ENCODE measurements around the gene CCDC148. TPM values are rescaled to one million over a fixed set of nuclear protein-coding genes. Genes with fewer than 3 reads are reported as not detected.

Gene CCDC148
- total and polyA plus RNA-seq, 2 experiments from 2014 or later, result 1.2 to 1.8 TPM

DNA sequence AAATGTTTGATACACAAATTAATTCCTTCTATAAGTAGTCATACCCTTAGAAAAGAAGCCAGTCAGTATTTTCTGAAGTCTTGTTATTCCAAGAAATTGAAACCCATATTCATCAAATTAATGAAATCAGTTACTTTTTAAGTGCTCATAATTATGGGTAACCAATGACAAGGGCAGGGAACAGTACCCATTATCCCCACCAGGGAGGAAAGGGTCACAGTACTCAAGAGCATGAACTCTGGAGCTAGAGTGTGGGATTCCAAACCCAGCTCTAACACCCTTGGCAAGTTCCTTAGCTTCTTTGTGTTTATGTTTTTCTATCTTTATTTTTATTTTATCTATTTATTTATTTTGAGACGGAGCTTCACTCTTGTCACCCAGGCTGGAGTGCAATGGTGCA is 68.4 kb downstream of the CCDC148 start:
- Histone ChIP-seq H3F3A (replicated peaks; ENCODE audit: low read depth) (no peaks in the 10 kb centered on the region), H3K27me3 (ENCODE audit: insufficient read depth) (no peaks in the 10 kb centered on the region), H3K79me2 (replicated peaks; ENCODE audit: insufficient read depth) (no peaks in the 10 kb centered on the region), H3K9me2 (ENCODE audit: insufficient read depth) (no peaks in the 10 kb centered on the region; the same call in 1 of the 2 replicates), H2AFZ (no peak overlapping the region), H3K4me3 (no peak overlapping the region), H3K4me1 (ENCODE audit: insufficient read depth) (no peaks in the 10 kb centered on the region), H3K36me3 (ENCODE audit: insufficient read depth) (no peaks in the 10 kb centered on the region), H4K20me1 (replicated peaks; ENCODE audit: insufficient read depth) (no peaks in the 10 kb centered on the region), H3K4me2 (no peak overlapping the region), H3K27ac (ENCODE audit: low read depth) (no peak overlapping the region)
- no peak overlapping the region for H3K4me3 Mint-ChIP-seq
- H3K27me3 Mint-ChIP-seq (ENCODE audit: insufficient read depth, low read depth, poor library complexity), result no peaks in the 10 kb centered on the region
- H3K36me3 Mint-ChIP-seq (ENCODE audit: low read depth), result no peaks in the 10 kb centered on the region
- no peaks in the 10 kb centered on the region for H3K9me3 Mint-ChIP-seq
- H3K4me1 Mint-ChIP-seq, result peaks cover 4% of the 10 kb centered on the region
- H3K27ac Mint-ChIP-seq, result no peak overlapping the region
- DNase-seq (ENCODE audit: low spot score) (peak; percentile 8), ATAC-seq (no peak)
- TF ChIP-seq, protein P1, sequence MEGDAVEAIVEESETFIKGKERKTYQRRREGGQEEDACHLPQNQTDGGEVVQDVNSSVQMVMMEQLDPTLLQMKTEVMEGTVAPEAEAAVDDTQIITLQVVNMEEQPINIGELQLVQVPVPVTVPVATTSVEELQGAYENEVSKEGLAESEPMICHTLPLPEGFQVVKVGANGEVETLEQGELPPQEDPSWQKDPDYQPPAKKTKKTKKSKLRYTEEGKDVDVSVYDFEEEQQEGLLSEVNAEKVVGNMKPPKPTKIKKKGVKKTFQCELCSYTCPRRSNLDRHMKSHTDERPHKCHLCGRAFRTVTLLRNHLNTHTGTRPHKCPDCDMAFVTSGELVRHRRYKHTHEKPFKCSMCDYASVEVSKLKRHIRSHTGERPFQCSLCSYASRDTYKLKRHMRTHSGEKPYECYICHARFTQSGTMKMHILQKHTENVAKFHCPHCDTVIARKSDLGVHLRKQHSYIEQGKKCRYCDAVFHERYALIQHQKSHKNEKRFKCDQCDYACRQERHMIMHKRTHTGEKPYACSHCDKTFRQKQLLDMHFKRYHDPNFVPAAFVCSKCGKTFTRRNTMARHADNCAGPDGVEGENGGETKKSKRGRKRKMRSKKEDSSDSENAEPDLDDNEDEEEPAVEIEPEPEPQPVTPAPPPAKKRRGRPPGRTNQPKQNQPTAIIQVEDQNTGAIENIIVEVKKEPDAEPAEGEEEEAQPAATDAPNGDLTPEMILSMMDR (conservative IDR thresholded peaks at IDR 0.05; ENCODE audit: low read depth in 2 of 2), result peak in 1 of 2 experiments; percentile 18; a peak in 1 of 4 replicates
- TF ChIP-seq STAT1 (IDR thresholded peaks at IDR 0.05; ENCODE audit: unreplicated experiment), result no peak
- TF ChIP-seq EZH2phosphoT487 (IDR thresholded peaks at IDR 0.05; ENCODE audit: unreplicated experiment), result no peak

DNA sequence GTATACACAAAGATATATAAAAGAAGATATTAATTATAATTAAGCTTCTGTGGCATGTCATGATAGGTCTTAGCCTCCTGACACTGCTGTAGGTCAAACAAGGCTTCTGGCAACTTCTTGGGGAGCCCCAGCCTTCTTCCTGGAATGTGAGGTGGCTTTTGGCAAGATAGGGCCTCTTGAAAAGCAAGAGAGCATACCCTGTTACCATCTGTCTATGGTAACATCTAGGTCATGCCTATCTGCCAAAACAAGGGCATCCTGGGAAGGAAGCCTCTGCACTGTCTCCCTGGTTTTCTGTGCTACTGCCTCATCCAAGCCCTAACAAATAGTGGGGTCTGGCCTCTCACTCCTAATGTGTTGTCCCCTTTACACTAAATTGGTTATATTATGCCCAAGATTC is 70.9 kb downstream of the CCDC148 start:
- Mint-ChIP-seq H3K9me3 (peaks cover 4% of the 10 kb centered on the region; the same call in 1 of the 3 replicates), H3K4me1 (peaks cover 4% of the 10 kb centered on the region), H3K4me3 (no peak overlapping the region), H3K27ac (no peak overlapping the region), H3K27me3 (ENCODE audit: insufficient read depth, low read depth, poor library complexity) (no peaks in the 10 kb centered on the region), H3K36me3 (ENCODE audit: low read depth) (no peaks in the 10 kb centered on the region)
- no peaks in the 10 kb centered on the region for H3F3A ChIP-seq (replicated peaks; ENCODE audit: low read depth)
- no peak overlapping the region for H3K4me3 ChIP-seq
- H4K20me1 ChIP-seq (replicated peaks; ENCODE audit: insufficient read depth), result no peaks in the 10 kb centered on the region
- H2AFZ ChIP-seq, result no peak overlapping the region
- no peak overlapping the region for H3K27ac ChIP-seq (ENCODE audit: low read depth)
- DNase-seq (ENCODE audit: low spot score) (no peak), ATAC-seq (no peak)
- H3K27me3 ChIP-seq (ENCODE audit: insufficient read depth), result no peaks in the 10 kb centered on the region
- H3K4me1 ChIP-seq (ENCODE audit: insufficient read depth), result no peaks in the 10 kb centered on the region
- no peaks in the 10 kb centered on the region; the same call in 1 of the 2 replicates for H3K9me2 ChIP-seq (ENCODE audit: insufficient read depth)
- H3K36me3 ChIP-seq (ENCODE audit: insufficient read depth), result no peaks in the 10 kb centered on the region
- H3K79me2 ChIP-seq (replicated peaks; ENCODE audit: insufficient read depth), result no peaks in the 10 kb centered on the region
- no peak overlapping the region for H3K4me2 ChIP-seq
- no peak for TF ChIP-seq ZNF114 (CRISPR knock-in tag; IDR thresholded peaks at IDR 0.05)
- TF ChIP-seq, protein P2, sequence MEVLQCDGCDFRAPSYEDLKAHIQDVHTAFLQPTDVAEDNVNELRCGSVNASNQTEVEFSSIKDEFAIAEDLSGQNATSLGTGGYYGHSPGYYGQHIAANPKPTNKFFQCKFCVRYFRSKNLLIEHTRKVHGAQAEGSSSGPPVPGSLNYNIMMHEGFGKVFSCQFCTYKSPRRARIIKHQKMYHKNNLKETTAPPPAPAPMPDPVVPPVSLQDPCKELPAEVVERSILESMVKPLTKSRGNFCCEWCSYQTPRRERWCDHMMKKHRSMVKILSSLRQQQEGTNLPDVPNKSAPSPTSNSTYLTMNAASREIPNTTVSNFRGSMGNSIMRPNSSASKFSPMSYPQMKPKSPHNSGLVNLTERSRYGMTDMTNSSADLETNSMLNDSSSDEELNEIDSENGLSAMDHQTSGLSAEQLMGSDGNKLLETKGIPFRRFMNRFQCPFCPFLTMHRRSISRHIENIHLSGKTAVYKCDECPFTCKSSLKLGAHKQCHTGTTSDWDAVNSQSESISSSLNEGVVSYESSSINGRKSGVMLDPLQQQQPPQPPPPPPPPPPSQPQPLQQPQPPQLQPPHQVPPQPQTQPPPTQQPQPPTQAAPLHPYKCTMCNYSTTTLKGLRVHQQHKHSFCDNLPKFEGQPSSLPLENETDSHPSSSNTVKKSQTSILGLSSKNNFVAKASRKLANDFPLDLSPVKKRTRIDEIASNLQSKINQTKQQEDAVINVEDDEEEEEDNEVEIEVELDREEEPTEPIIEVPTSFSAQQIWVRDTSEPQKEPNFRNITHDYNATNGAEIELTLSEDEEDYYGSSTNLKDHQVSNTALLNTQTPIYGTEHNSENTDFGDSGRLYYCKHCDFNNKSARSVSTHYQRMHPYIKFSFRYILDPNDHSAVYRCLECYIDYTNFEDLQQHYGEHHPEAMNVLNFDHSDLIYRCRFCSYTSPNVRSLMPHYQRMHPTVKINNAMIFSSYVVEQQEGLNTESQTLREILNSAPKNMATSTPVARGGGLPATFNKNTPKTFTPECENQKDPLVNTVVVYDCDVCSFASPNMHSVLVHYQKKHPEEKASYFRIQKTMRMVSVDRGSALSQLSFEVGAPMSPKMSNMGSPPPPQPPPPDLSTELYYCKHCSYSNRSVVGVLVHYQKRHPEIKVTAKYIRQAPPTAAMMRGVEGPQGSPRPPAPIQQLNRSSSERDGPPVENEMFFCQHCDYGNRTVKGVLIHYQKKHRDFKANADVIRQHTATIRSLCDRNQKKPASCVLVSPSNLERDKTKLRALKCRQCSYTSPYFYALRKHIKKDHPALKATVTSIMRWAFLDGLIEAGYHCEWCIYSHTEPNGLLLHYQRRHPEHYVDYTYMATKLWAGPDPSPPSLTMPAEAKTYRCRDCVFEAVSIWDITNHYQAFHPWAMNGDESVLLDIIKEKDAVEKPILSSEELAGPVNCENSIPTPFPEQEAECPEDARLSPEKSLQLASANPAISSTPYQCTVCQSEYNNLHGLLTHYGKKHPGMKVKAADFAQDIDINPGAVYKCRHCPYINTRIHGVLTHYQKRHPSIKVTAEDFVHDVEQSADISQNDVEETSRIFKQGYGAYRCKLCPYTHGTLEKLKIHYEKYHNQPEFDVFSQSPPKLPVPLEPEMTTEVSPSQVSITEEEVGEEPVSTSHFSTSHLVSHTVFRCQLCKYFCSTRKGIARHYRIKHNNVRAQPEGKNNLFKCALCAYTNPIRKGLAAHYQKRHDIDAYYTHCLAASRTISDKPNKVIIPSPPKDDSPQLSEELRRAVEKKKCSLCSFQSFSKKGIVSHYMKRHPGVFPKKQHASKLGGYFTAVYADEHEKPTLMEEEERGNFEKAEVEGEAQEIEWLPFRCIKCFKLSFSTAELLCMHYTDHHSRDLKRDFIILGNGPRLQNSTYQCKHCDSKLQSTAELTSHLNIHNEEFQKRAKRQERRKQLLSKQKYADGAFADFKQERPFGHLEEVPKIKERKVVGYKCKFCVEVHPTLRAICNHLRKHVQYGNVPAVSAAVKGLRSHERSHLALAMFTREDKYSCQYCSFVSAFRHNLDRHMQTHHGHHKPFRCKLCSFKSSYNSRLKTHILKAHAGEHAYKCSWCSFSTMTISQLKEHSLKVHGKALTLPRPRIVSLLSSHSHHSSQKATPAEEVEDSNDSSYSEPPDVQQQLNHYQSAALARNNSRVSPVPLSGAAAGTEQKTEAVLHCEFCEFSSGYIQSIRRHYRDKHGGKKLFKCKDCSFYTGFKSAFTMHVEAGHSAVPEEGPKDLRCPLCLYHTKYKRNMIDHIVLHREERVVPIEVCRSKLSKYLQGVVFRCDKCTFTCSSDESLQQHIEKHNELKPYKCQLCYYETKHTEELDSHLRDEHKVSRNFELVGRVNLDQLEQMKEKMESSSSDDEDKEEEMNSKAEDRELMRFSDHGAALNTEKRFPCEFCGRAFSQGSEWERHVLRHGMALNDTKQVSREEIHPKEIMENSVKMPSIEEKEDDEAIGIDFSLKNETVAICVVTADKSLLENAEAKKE (CRISPR knock-in tag; IDR thresholded peaks at IDR 0.05), result no peak
- TF ChIP-seq STAT1 (IDR thresholded peaks at IDR 0.05; ENCODE audit: unreplicated experiment), result no peak
- TF ChIP-seq JUNB (IDR thresholded peaks at IDR 0.05; ENCODE audit: unreplicated experiment), result no peak
- TF ChIP-seq POLR2AphosphoS5 (IDR thresholded peaks at IDR 0.05; ENCODE audit: low read depth), result no peak
- no peak for TF ChIP-seq EZH2 (IDR thresholded peaks at IDR 0.05; ENCODE audit: low read depth, unreplicated experiment)
- TF ChIP-seq, protein P3, sequence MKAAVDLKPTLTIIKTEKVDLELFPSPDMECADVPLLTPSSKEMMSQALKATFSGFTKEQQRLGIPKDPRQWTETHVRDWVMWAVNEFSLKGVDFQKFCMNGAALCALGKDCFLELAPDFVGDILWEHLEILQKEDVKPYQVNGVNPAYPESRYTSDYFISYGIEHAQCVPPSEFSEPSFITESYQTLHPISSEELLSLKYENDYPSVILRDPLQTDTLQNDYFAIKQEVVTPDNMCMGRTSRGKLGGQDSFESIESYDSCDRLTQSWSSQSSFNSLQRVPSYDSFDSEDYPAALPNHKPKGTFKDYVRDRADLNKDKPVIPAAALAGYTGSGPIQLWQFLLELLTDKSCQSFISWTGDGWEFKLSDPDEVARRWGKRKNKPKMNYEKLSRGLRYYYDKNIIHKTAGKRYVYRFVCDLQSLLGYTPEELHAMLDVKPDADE (IDR thresholded peaks at IDR 0.05), result no peak
- TF ChIP-seq ZNF331 (CRISPR knock-in tag; IDR thresholded peaks at IDR 0.05; ENCODE audit: low read depth), result no peak
- no peak for TF ChIP-seq CREB1 (CRISPR knock-in tag; IDR thresholded peaks at IDR 0.05; ENCODE audit: low read depth)

Data from GM23338 (cell line).